Coronary artery (tissue), 2 donors: ENCODE measurements around the gene ZW10.
"Not testable (repeated sequence)": the region's sequence is repeated elsewhere in the genome, so short reads cannot be mapped to it uniquely, and the experiment has no call there.

ENCODE experiments used
- DNase-seq: peaks from one replicate; pipeline ENCODE4 v3.0.0-alpha.2; 2017; ENCODE audit warnings: low spot score
- H3K27ac ChIP-seq, 2 donors: fragments of 200-600 bp; sonication (generic); one replicate each; pipeline ENCODE4 v1.5.1; 2016 to 2019
- H3K4me3 ChIP-seq: fragments of 200-600 bp; sonication (generic); 2 replicates; pipeline ENCODE4 v1.5.1; 2016; ENCODE audit warnings: mild to moderate bottlenecking, moderate library complexity
- TF ChIP-seq, protein P1 (sequence below): fragments of 200-600 bp; sonication (generic); IDR thresholded peaks from one replicate; pipeline ENCODE4 v1.5.1; 2019; ENCODE audit warnings: antibody characterized with exemption

ZW10 gene

DNA sequence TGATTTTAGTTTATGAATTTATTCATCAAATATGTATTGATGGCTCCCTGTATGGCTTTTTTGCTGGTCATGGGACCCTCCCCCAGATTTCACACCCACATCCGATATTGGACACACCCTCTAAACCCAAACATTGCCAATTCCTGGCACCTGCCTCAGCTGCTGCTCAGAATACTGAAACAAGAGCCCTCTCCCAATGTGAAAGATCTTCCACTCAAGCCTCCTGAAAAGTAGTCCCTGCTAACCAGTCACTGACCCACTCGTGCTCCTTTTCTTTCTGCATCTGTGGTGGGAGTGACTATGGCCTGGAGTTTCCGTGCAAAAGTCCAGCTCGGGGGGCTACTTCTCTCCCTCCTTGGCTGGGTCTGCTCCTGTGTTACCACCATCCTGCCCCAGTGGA is 6.0 kb upstream of the ZW10 start, which contains the start of gene CLDN25:
Gene CLDN25 (plus strand): TSS at position 301 of the 400 bp plus-strand sequence. CDS start 0 bp downstream, at position 301.
- Histone ChIP-seq H3K4me3 (no peak within 1 kb of the TSS), H3K27ac (peak within 1 kb of the TSS; percentile 16 to 68)
- TF ChIP-seq, protein P1, sequence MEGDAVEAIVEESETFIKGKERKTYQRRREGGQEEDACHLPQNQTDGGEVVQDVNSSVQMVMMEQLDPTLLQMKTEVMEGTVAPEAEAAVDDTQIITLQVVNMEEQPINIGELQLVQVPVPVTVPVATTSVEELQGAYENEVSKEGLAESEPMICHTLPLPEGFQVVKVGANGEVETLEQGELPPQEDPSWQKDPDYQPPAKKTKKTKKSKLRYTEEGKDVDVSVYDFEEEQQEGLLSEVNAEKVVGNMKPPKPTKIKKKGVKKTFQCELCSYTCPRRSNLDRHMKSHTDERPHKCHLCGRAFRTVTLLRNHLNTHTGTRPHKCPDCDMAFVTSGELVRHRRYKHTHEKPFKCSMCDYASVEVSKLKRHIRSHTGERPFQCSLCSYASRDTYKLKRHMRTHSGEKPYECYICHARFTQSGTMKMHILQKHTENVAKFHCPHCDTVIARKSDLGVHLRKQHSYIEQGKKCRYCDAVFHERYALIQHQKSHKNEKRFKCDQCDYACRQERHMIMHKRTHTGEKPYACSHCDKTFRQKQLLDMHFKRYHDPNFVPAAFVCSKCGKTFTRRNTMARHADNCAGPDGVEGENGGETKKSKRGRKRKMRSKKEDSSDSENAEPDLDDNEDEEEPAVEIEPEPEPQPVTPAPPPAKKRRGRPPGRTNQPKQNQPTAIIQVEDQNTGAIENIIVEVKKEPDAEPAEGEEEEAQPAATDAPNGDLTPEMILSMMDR, result no peak
- no peak for DNase-seq

DNA sequence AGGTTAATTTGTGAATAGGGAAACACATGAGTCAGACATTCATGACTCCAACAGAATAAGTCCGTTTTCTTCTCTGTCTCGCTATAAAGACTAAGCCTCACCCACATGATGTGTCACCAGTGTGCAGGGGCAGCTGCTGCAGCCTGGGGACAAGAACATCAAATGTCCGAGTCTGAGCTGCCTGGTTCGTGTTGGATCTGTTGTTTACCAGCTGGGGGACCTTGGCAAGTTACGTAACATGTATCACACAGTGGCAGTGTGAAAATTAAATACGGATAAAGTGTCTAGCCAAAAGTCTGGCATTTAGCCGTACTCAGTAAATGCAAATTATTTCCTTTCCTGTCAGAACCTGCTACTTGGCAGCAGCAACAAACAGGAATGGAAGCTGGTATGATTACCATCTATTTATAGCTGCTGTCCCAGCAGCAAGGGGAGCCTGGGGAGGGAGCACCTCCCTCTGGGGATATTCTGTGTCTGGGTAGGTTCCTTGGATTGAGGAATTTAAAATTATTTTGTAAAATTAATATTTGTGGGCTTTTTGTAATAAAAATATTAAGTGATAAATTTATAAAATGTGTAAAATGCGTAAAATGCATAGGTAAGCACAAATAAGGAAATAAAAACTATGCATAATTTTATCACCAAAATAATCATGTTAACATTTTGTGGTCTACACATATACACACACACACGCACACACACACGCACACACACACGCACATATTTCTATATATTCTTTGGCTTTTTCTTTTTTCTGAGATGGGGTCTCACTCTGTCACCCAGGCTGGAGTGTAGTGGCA is 4.8 kb upstream of the ZW10 start:
- TF ChIP-seq, protein P1, result no peak
- Histone ChIP-seq H3K27ac (peak overlapping the region; percentile 68 to 83), H3K4me3 (peak overlapping the region; percentile 53)
- DNase-seq, result peak; percentile 79

DNA sequence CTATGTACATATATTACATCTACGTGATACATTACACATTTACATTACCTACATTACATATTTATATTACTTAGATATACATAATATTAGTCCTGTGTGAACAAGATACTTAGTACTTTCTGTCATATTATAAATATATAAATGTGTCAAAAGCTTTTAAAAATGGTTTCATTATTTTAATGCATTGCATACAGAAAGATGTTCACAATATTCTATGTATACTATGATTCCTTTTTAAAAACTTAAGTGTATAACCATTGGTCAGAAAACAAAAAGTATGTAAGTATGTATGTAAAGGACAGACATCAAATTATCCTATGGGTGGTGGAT is 647 bp upstream of the ZW10 start:
- Histone ChIP-seq H3K4me3 (peak overlapping the region; percentile 77), H3K27ac (peak overlapping the region; percentile 57 to 81)
- no peak for DNase-seq
- TF ChIP-seq, protein P1, result no peak

DNA sequence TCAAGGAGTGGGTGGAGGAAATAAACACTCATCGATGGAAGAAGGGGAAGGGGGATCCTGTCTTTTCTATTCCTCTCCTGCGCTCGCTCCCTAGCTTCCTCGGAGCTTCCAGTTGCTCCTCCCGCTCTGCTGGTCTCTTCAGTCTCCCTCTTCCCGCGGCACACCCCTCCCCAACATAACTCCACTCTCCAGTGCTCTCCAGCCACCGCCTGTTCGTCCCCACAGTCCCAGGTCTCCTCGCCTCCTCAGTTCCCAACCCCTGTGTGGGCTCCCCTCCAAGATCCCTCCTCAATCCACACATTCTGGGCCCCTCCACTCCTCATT is 438 bp downstream of the ZW10 start:
- TF ChIP-seq, protein P1, result no peak
- peak overlapping the region; percentile 77 for H3K4me3 ChIP-seq
- no peak for DNase-seq
- H3K27ac ChIP-seq, result peak overlapping the region; percentile 57 to 81

DNA sequence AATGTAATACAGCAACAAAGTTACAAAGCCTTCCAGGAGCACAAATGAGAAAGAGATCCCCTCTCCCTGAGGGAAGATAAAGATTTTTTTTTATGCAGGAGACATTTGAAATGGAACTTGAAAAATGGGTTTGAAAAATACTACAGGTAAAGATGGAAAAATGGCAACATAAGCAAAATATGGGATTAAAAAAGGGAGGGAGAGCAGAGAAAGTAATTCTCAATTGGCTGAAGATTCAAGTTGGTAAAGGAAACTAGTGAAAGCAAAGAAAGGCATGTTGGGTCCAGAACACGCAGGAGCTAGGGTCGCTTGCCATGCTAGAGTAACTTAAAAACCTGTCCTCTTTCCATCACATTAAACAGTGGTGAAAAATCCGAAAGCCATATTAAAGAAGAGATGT is 1.5 kb downstream of the ZW10 start:
- TF ChIP-seq, protein P1, result no peak
- H3K27ac ChIP-seq, result no peak overlapping the region
- DNase-seq, result no peak
- no peak overlapping the region for H3K4me3 ChIP-seq

DNA sequence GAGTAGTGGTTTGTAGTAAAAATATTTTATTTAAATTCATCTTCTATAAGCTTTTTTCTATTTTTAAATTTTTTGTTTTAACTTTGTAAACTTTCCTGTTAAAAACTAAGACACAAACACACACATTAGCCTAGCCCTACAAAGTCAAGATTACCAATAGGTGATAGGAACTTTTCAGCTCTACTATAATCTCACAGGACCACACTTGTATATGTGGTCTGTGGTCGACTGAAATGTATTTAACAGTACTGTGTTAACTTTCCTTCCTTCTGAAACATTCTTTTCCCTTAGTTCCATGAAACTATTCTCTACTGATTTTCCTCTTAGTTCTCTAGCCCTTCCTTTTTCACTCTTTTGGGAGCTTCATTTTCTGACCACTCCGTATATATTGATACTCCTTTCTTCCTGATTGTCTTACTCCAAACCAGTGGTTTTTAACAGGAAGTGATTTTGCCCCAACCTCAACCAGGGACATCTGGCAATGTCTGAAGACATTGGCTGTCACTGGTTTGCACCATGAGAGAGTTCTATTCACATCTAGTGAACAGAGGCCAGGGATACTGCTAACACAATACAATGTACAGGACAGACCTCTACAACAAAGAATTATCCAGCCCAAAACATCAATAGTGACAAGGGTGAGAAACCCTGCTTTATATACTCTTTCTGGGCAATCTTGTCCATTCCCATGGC is 8.8 kb downstream of the ZW10 start:
- DNase-seq, result no peak
- TF ChIP-seq, protein P1, result no peak
- H3K27ac ChIP-seq, result no peak overlapping the region
- no peak overlapping the region for H3K4me3 ChIP-seq

DNA sequence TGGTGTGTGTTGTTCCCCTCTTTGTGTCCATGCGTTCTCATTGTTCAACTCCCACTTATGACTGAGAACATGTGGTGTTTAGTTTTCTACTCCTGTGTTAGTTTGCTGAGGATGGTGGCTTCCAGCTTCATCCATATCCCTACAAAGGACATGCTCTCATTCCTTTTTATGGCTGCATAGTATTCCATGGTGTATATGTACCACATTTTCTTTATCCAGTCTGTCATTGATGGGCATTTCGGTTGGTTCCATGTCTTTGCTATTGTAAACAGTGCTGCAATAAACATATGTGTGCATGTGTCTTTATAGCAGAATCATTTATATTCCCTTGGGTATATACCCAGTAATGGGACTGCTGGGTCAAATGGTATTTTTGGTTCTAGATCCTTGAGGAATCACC is 10.5 kb downstream of the ZW10 start:
- not testable (repeated sequence) for DNase-seq, H3K4me3 ChIP-seq, H3K27ac ChIP-seq
